Measurements from ENCODE around the gene CXCR5. TPM values are rescaled to one million over a fixed set of nuclear protein-coding genes. Genes with fewer than 3 reads are reported as not detected.

Gene CXCR5
- total and polyA plus RNA-seq, 10 of the 15 experiments (the other 5 are each of a cell fraction or from before 2014, with no cell fraction given): 0.03 to 0.63 (median 0.25) TPM

DNA sequence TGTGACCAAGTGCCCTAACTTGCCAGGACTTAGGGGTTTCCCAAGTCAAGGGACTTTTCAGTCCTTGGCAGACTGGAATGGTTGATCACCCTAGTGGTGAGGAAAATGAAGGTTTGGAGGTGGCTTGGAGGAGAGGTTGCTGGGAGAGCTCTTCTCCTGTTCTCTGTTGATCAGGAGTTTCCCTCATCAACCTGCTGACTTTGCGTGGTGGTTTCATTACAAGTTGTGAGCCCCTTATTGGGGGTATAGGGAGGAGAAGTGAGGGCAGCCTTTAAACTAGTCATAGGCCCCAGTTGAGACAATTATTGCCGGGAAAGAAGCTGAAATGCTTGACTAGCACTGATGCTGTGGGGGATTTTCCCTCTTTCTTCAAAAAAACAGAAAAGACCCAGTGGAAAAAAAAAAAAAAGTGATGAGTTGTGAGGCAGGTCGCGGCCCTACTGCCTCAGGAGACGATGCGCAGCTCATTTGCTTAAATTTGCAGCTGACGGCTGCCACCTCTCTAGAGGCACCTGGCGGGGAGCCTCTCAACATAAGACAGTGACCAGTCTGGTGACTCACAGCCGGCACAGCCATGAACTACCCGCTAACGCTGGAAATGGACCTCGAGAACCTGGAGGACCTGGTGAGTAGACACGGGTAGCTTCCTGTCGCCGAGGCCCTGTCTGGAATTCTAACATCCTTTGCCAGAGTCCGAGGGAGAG is at the start of gene CXCR5 (continued):
- TF ChIP-seq ZNF274 (IDR thresholded peaks at IDR 0.05; ENCODE audit: insufficient read depth, insufficient read length): no peak
- TF ChIP-seq, protein P1, sequence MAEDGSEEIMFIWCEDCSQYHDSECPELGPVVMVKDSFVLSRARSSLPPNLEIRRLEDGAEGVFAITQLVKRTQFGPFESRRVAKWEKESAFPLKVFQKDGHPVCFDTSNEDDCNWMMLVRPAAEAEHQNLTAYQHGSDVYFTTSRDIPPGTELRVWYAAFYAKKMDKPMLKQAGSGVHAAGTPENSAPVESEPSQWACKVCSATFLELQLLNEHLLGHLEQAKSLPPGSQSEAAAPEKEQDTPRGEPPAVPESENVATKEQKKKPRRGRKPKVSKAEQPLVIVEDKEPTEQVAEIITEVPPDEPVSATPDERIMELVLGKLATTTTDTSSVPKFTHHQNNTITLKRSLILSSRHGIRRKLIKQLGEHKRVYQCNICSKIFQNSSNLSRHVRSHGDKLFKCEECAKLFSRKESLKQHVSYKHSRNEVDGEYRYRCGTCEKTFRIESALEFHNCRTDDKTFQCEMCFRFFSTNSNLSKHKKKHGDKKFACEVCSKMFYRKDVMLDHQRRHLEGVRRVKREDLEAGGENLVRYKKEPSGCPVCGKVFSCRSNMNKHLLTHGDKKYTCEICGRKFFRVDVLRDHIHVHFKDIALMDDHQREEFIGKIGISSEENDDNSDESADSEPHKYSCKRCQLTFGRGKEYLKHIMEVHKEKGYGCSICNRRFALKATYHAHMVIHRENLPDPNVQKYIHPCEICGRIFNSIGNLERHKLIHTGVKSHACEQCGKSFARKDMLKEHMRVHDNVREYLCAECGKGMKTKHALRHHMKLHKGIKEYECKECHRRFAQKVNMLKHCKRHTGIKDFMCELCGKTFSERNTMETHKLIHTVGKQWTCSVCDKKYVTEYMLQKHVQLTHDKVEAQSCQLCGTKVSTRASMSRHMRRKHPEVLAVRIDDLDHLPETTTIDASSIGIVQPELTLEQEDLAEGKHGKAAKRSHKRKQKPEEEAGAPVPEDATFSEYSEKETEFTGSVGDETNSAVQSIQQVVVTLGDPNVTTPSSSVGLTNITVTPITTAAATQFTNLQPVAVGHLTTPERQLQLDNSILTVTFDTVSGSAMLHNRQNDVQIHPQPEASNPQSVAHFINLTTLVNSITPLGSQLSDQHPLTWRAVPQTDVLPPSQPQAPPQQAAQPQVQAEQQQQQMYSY (CRISPR knock-in tag; IDR thresholded peaks at IDR 0.05): no peak
- TF ChIP-seq YY1 (IDR thresholded peaks at IDR 0.05; ENCODE audit: low read depth, low read length): no peak
- TF ChIP-seq KAT2A (conservative IDR thresholded peaks at IDR 0.05; ENCODE audit: control insufficient read depth, low read depth, low read length): no peak
- TF ChIP-seq, protein P2, sequence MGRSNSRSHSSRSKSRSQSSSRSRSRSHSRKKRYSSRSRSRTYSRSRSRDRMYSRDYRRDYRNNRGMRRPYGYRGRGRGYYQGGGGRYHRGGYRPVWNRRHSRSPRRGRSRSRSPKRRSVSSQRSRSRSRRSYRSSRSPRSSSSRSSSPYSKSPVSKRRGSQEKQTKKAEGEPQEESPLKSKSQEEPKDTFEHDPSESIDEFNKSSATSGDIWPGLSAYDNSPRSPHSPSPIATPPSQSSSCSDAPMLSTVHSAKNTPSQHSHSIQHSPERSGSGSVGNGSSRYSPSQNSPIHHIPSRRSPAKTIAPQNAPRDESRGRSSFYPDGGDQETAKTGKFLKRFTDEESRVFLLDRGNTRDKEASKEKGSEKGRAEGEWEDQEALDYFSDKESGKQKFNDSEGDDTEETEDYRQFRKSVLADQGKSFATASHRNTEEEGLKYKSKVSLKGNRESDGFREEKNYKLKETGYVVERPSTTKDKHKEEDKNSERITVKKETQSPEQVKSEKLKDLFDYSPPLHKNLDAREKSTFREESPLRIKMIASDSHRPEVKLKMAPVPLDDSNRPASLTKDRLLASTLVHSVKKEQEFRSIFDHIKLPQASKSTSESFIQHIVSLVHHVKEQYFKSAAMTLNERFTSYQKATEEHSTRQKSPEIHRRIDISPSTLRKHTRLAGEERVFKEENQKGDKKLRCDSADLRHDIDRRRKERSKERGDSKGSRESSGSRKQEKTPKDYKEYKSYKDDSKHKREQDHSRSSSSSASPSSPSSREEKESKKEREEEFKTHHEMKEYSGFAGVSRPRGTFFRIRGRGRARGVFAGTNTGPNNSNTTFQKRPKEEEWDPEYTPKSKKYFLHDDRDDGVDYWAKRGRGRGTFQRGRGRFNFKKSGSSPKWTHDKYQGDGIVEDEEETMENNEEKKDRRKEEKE (IDR thresholded peaks at IDR 0.05): no peak
- no peak for TF ChIP-seq JUND (IDR thresholded peaks at IDR 0.05; ENCODE audit: low read depth, low read length)
- peak; percentile 78; the same call in 2 of the 3 replicates for TF ChIP-seq POU2F2 (IDR thresholded peaks at IDR 0.05; ENCODE audit: borderline replicate concordance, low read depth, low read length)
- peak; percentile 46; the same call in 1 of the 2 replicates for TF ChIP-seq NR2F1 (conservative IDR thresholded peaks at IDR 0.05)
- peak; percentile 74; the same call in 1 of the 2 replicates for TF ChIP-seq RCOR1 (conservative IDR thresholded peaks at IDR 0.05; ENCODE audit: low read depth, low read length)
- no peak for TF ChIP-seq RUNX3 (IDR thresholded peaks at IDR 0.05; ENCODE audit: low read length)
- TF ChIP-seq SMAD5 (IDR thresholded peaks at IDR 0.05; ENCODE audit: low read depth): no peak
- no peak for TF ChIP-seq CHD1 (IDR thresholded peaks at IDR 0.05; ENCODE audit: low read depth, low read length)
- no peak for TF ChIP-seq FOS (IDR thresholded peaks at IDR 0.05; ENCODE audit: borderline replicate concordance, extremely low read depth, insufficient read length)
- TF ChIP-seq PBX3 (IDR thresholded peaks at IDR 0.05; ENCODE audit: insufficient replicate concordance, low read depth, low read length): no peak
- no peak for TF ChIP-seq ZNF207 (IDR thresholded peaks at IDR 0.05; ENCODE audit: borderline replicate concordance)
- TF ChIP-seq, protein P3, sequence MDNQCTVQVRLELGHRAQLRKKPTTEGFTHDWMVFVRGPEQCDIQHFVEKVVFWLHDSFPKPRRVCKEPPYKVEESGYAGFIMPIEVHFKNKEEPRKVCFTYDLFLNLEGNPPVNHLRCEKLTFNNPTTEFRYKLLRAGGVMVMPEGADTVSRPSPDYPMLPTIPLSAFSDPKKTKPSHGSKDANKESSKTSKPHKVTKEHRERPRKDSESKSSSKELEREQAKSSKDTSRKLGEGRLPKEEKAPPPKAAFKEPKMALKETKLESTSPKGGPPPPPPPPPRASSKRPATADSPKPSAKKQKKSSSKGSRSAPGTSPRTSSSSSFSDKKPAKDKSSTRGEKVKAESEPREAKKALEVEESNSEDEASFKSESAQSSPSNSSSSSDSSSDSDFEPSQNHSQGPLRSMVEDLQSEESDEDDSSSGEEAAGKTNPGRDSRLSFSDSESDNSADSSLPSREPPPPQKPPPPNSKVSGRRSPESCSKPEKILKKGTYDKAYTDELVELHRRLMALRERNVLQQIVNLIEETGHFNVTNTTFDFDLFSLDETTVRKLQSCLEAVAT (IDR thresholded peaks at IDR 0.05): no peak
- no peak for TF ChIP-seq ZBTB4 (CRISPR knock-in tag; IDR thresholded peaks at IDR 0.05)
